ENCODE measurements around the gene CST1.

DNA sequence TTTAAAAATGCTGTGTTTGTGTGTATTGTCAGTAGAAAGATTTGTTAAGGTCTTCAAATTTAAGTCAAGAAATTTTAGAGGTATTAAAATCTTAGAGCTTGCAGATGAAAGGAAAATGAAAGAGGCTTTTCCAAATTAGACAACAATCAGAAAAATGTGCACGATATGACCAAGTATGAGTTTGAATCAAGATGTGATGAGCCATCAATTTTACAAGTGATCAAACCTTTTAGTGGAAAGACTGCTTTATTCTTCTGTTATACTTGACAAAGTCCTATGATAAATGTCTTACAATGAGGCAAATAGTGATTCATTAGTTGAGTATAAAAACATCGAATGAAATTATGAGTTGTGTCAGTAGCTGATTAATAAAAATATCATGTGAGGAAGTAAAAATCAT is 19.6 kb upstream of the CST1 start:
- TF ChIP-seq, protein P1, sequence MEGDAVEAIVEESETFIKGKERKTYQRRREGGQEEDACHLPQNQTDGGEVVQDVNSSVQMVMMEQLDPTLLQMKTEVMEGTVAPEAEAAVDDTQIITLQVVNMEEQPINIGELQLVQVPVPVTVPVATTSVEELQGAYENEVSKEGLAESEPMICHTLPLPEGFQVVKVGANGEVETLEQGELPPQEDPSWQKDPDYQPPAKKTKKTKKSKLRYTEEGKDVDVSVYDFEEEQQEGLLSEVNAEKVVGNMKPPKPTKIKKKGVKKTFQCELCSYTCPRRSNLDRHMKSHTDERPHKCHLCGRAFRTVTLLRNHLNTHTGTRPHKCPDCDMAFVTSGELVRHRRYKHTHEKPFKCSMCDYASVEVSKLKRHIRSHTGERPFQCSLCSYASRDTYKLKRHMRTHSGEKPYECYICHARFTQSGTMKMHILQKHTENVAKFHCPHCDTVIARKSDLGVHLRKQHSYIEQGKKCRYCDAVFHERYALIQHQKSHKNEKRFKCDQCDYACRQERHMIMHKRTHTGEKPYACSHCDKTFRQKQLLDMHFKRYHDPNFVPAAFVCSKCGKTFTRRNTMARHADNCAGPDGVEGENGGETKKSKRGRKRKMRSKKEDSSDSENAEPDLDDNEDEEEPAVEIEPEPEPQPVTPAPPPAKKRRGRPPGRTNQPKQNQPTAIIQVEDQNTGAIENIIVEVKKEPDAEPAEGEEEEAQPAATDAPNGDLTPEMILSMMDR (IDR thresholded peaks at IDR 0.05), result no peak
- TF ChIP-seq POLR2A (IDR thresholded peaks at IDR 0.05), result no peak

Data from right lobe of liver (tissue), 4 donors.